DLD1 (cell line): ENCODE data around the gene GMNC.

Source experiments
- in situ Hi-C: cut with HindIII; loops from 2 replicates; pipeline ENCODE4 v1.10.0; 2017; ENCODE audit warnings: low sequenced_read_pairs

The GMNC gene

GRCh38 chr3:190853464-190853863 lies 9.0 kb downstream of the GMNC start:
- in situ Hi-C loops, result no loop called here

GRCh38 chr3:190849607-190850006 lies 12.9 kb downstream of the GMNC start:
- in situ Hi-C loops, result no loop called here

GRCh38 chr3:190848870-190849269 lies 13.6 kb downstream of the GMNC start:
- in situ Hi-C loops, result no loop called here

- in situ Hi-C loops, result no loop called here
Observed at GRCh38 chr3:190847436-190847835, 15.1 kb downstream of the GMNC start.

GRCh38 chr3:190840146-190840545 lies 22.3 kb downstream of the GMNC start:
- in situ Hi-C loops, result no loop called here

GRCh38 chr3:190831225-190831624 lies 31.3 kb downstream of the GMNC start:
- in situ Hi-C loops, result no loop called here

GRCh38 chr3:190830031-190830430 lies 32.5 kb downstream of the GMNC start:
- in situ Hi-C loops, result no loop called here

GRCh38 chr3:190826018-190826417 lies 36.5 kb downstream of the GMNC start:
- in situ Hi-C loops, result no loop called here

- in situ Hi-C loops, result no loop called here
Observed at GRCh38 chr3:190825386-190826016, 37.0 kb downstream of the GMNC start.

- in situ Hi-C loops, result no loop called here
Observed at GRCh38 chr3:190811775-190812480, 50.6 kb downstream of the GMNC start.

- in situ Hi-C loops, result no loop called here
Observed at GRCh38 chr3:190810957-190811356, 51.5 kb downstream of the GMNC start.

- in situ Hi-C loops, result no loop called here
Observed at GRCh38 chr3:190809351-190809750, 53.1 kb downstream of the GMNC start.

- in situ Hi-C loops, result no loop called here
Observed at GRCh38 chr3:190807719-190808375, 54.6 kb downstream of the GMNC start.
